T-helper 17 cell (primary cell): ENCODE results near the gene GRID1. TPM values are rescaled to one million over a fixed set of nuclear protein-coding genes. Genes with fewer than 3 reads are reported as not detected.

Experiments
- ATAC-seq: fragments of 150-1000 bp; cut with Tn5 transposase; 2 replicates; pipeline ENCODE4 v1.10.0; 2021; ENCODE audit warnings: mild to moderate bottlenecking, moderate library complexity
- DNase-seq, 3 donors: peaks; one replicate each; pipeline versions ENCODE4 v3.0.0 to v3.0.0-alpha.2; 2020 to 2021
- H3K9me3 ChIP-seq: one replicate; pipeline ENCODE4 v1.7.0; 2013; ENCODE audit warnings: low read length, mild to moderate bottlenecking; ENCODE audit not compliant: control insufficient read depth, poor library complexity, severe bottlenecking
- H3K27ac Mint-ChIP-seq: one replicate; pipeline ENCODE4 v1.8.0; 2022; ENCODE audit warnings: mild to moderate bottlenecking, moderate library complexity, mixed read lengths
- H3K27me3 Mint-ChIP-seq: one replicate; pipeline ENCODE4 v1.8.0; 2022; ENCODE audit warnings: mixed read lengths
- H3K36me3 Mint-ChIP-seq: one replicate; pipeline ENCODE4 v1.8.0; 2022; ENCODE audit warnings: low read depth, mixed read lengths
- H3K4me1 Mint-ChIP-seq: one replicate; pipeline ENCODE4 v1.8.0; 2022; ENCODE audit warnings: mild to moderate bottlenecking, mixed read lengths
- H3K4me3 Mint-ChIP-seq: one replicate; pipeline ENCODE4 v1.8.0; 2022; ENCODE audit warnings: mild to moderate bottlenecking, moderate library complexity, mixed read lengths
- total RNA-seq, 4 donors: library from RNA in 2 of 4; stranded (reverse) in 2 of 4; gene quantifications; one replicate each; pipeline ENCODE4 v1.2.3 and lab custom pipeline; 2022 to 2026

Gene GRID1
- total RNA-seq, 2 donors from 2014 or later: not detected

GRCh38 chr10:85650791-85651496 is 715.7 kb downstream of the GRID1 start:
- no peak for ATAC-seq
- Mint-ChIP-seq H3K27me3 (no peaks in the 10 kb centered on the region), H3K4me1 (no peaks in the 10 kb centered on the region), H3K36me3 (no peaks in the 10 kb centered on the region), H3K27ac (no peak overlapping the region), H3K4me3 (no peak overlapping the region)
- no peak for DNase-seq
- H3K9me3 ChIP-seq: no peaks in the 10 kb centered on the region

DNA sequence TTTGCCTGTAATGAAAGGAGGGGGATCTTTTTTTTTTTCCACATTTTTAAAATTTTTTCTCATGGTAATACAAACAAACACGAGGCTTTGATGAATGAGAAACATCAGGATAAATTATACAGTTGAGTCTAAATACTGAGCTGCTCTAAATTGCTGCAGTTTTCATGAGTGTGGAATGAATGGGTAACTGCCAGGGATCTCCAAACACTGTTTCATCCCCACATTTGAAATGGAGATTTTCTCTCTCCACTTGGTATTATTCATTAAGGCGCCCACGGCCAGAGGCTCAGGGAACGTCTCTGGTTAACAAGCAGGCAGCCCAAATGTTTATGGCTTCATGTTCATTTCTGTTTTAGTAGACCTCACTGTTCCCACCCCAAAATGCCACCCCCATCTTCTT is 717.1 kb downstream of the GRID1 start:
- ATAC-seq (no peak), DNase-seq (no peak)
- Mint-ChIP-seq H3K27ac (no peak overlapping the region), H3K36me3 (no peaks in the 10 kb centered on the region), H3K4me1 (no peaks in the 10 kb centered on the region), H3K27me3 (no peaks in the 10 kb centered on the region), H3K4me3 (no peak overlapping the region)
- H3K9me3 ChIP-seq: no peaks in the 10 kb centered on the region

- H3K4me1 Mint-ChIP-seq: no peaks in the 10 kb centered on the region
- ATAC-seq (no peak), DNase-seq (no peak)
- no peak overlapping the region for H3K27ac Mint-ChIP-seq
- H3K4me3 Mint-ChIP-seq: no peak overlapping the region
- H3K27me3 Mint-ChIP-seq: no peaks in the 10 kb centered on the region
- H3K36me3 Mint-ChIP-seq: no peaks in the 10 kb centered on the region
- H3K9me3 ChIP-seq: no peaks in the 10 kb centered on the region
Measured at GRCh38 chr10:85648279-85648754, 718.3 kb downstream of the GRID1 start.

DNA sequence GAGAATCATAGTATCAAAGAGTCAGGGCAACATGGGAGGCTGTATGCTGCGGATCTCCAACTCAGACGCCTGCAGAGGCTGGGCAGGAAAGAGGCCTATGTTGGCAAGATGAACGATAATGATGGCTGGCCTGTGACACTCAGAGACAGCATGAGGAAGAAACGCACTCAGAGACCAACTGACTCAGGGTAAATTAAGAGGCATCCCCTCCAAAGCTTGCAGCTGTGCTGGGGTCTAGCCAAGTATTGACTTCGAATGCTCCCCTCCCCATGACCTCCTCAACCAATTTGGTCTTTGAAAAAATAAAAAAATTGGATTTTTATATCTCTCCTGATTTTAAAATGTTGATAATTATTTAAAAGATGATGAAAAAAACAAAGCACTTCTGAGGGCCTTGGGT is 718.9 kb downstream of the GRID1 start:
- Mint-ChIP-seq H3K36me3 (no peaks in the 10 kb centered on the region), H3K4me3 (no peak overlapping the region), H3K27ac (no peak overlapping the region), H3K4me1 (no peaks in the 10 kb centered on the region), H3K27me3 (no peaks in the 10 kb centered on the region)
- H3K9me3 ChIP-seq: no peaks in the 10 kb centered on the region
- ATAC-seq (no peak), DNase-seq (no peak)

GRCh38 chr10:85645926-85646711 is 720.5 kb downstream of the GRID1 start:
- no peaks in the 10 kb centered on the region for H3K36me3 Mint-ChIP-seq
- ATAC-seq (no peak), DNase-seq (no peak)
- peaks cover 5% of the 10 kb centered on the region for H3K4me1 Mint-ChIP-seq
- H3K27ac Mint-ChIP-seq: no peak overlapping the region
- H3K27me3 Mint-ChIP-seq: no peaks in the 10 kb centered on the region
- no peak overlapping the region for H3K4me3 Mint-ChIP-seq
- no peaks in the 10 kb centered on the region for H3K9me3 ChIP-seq

DNA sequence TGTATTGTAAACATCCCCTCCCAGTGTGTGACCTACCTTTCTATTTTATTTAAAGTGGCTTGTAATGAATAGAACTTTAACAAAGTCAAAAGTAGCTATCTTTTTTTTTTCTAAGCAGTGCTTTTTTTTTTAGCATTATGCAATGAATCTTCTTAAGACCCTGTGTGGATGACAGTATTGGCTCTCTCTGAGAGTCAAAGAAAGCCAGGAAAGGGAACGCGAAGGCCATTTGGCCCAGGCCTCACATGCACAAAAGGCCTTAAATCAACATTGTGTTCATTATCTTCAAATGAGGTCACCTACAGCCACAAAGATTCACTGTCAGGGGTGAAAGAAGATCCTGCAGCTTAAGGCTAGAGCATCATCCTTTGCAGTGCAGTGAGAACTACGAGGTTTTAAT is 721.5 kb downstream of the GRID1 start:
- no peaks in the 10 kb centered on the region for H3K27me3 Mint-ChIP-seq
- DNase-seq: no peak
- H3K36me3 Mint-ChIP-seq: no peaks in the 10 kb centered on the region
- H3K4me3 Mint-ChIP-seq: no peak overlapping the region
- H3K4me1 Mint-ChIP-seq: peaks cover 5% of the 10 kb centered on the region
- no peak for ATAC-seq
- H3K9me3 ChIP-seq: no peaks in the 10 kb centered on the region
- H3K27ac Mint-ChIP-seq: no peak overlapping the region

DNA sequence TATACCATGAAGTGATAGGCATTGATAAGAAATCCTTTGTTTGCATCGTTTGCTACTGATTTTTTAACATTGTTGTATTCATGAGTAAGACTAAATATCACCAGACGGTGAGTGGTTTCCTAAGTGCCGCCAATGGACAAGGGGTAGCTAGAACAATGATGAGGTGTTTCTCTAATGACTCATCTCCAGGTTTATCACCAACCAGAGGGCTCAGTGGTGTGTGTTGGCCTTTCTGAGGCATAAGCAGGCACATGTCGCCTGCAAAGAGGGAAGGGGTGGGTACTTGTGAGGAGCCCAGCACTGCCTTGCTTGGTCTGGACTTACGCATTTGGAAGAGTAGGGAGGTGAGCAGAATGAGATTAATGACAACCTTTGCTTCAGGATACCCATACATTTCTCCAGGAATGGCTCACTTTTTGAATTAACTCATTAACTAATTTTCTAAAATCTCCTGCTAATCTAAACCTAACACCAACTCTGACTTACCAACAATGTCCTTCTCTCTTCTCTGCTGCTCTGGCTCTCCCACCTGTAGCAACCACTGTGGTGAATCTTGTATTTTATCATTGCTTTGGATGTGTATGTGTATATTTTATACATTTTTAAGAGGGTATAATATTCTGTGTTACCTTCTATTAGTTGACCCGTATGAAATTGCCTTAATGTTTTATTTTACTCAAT is 722.6 kb downstream of the GRID1 start:
- peaks cover 5% of the 10 kb centered on the region for H3K4me1 Mint-ChIP-seq
- DNase-seq (no peak), ATAC-seq (no peak)
- H3K27ac Mint-ChIP-seq: no peak overlapping the region
- no peaks in the 10 kb centered on the region for H3K27me3 Mint-ChIP-seq
- no peaks in the 10 kb centered on the region for H3K36me3 Mint-ChIP-seq
- H3K9me3 ChIP-seq: no peaks in the 10 kb centered on the region
- H3K4me3 Mint-ChIP-seq: no peak overlapping the region

GRCh38 chr10:85643171-85643844 is 723.3 kb downstream of the GRID1 start:
- Mint-ChIP-seq H3K27me3 (no peaks in the 10 kb centered on the region), H3K4me3 (no peak overlapping the region), H3K36me3 (no peaks in the 10 kb centered on the region), H3K4me1 (peaks cover 5% of the 10 kb centered on the region), H3K27ac (no peak overlapping the region)
- no peaks in the 10 kb centered on the region for H3K9me3 ChIP-seq
- no peak for DNase-seq
- ATAC-seq: no peak

- no peak overlapping the region for H3K4me3 Mint-ChIP-seq
Measured at GRCh38 chr10:85642421-85643170, 724.0 kb downstream of the GRID1 start.

DNA sequence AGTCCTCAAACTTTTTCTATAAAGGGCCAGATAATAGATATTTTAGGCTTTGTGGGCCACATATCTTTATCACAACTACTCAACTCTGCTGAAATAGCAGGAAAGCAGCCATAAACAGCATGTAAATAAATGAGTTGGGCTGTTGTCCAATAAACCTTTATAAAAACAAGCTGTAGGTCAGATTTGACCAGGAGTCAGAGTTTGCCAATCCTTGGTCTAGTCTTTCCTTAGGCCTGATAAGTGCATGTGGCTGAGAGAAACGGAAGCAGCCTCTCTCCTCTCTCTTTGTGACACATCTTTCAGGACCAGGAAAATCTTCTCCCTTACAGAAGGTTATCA is 724.5 kb downstream of the GRID1 start:
- H3K27ac Mint-ChIP-seq: no peak overlapping the region
- no peak for ATAC-seq

More at GRCh38 chr10:85642421-85643170, 724.0 kb downstream of the GRID1 start:
- no peak overlapping the region for H3K27ac Mint-ChIP-seq
- H3K27me3 Mint-ChIP-seq: no peaks in the 10 kb centered on the region
- no peaks in the 10 kb centered on the region for H3K9me3 ChIP-seq
- DNase-seq: no peak
- H3K4me1 Mint-ChIP-seq: peaks cover 5% of the 10 kb centered on the region
- ATAC-seq: no peak
- no peaks in the 10 kb centered on the region for H3K36me3 Mint-ChIP-seq

DNA sequence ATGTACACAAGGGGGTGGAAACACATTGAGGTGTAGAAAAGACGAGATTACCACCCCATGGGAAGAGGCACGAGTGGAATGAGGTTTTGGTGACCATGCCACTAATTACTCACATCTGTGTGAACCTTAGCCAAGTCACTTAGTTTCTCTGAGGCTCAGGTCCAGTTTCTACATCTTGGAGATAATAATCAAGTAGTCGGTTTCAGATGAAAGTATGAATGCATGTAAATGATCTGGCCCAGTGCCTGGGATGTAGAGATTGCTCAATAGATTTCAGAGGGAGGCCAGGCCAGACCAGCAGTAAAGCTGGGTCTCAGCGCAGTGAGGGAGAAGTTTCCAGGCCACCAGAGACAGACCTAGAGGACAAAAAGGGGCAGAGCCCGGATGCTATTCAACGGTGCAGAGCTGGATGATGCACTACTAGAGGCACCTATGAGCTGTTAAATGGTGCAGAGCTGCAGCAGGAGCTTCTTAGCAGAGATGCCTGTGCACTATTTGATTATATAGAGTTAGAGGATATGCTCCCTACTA is 725.1 kb downstream of the GRID1 start:
- no peaks in the 10 kb centered on the region for H3K9me3 ChIP-seq
- H3K27ac Mint-ChIP-seq: no peak overlapping the region

More for the DNA sequence above, 724.5 kb downstream of the GRID1 start:
- H3K9me3 ChIP-seq: no peaks in the 10 kb centered on the region
- H3K4me1 Mint-ChIP-seq: peaks cover 5% of the 10 kb centered on the region
- no peaks in the 10 kb centered on the region for H3K27me3 Mint-ChIP-seq
- no peaks in the 10 kb centered on the region for H3K36me3 Mint-ChIP-seq
- DNase-seq: no peak
- no peak overlapping the region for H3K4me3 Mint-ChIP-seq

GRCh38 chr10:85638797-85639196 is 727.8 kb downstream of the GRID1 start:
- H3K4me1 Mint-ChIP-seq: peaks cover 7% of the 10 kb centered on the region
- no peak for DNase-seq
- H3K36me3 Mint-ChIP-seq: no peaks in the 10 kb centered on the region
- H3K27me3 Mint-ChIP-seq: no peaks in the 10 kb centered on the region
- H3K4me3 Mint-ChIP-seq: no peak overlapping the region
- no peak for ATAC-seq
- no peak overlapping the region for H3K27ac Mint-ChIP-seq
- no peaks in the 10 kb centered on the region for H3K9me3 ChIP-seq

More for the DNA sequence above, 725.1 kb downstream of the GRID1 start:
- no peaks in the 10 kb centered on the region for H3K27me3 Mint-ChIP-seq
- peaks cover 5% of the 10 kb centered on the region for H3K4me1 Mint-ChIP-seq
- DNase-seq: no peak
- no peaks in the 10 kb centered on the region for H3K36me3 Mint-ChIP-seq
- peak overlapping the region; percentile 22 for H3K4me3 Mint-ChIP-seq
- ATAC-seq: no peak
